ENCODE results near the gene NR2F1.

GRCh38 chr5:93604644-93605515 lies 21.9 kb downstream of the NR2F1 start:
- no peak for TF ChIP-seq POLR2A (IDR thresholded peaks at IDR 0.05)
- TF ChIP-seq CTCF (IDR thresholded peaks at IDR 0.05): no peak
